Activated CD4-positive, alpha-beta T cell treated with anti-CD3 and anti-CD28 coated beads, Interleukin-2, amount 50 U/mL, for 24 hours (primary cell): Measurements from ENCODE around the gene CELF5.
"Not testable (repeated sequence)": the region's sequence is repeated elsewhere in the genome, so short reads cannot be mapped to it uniquely, and the experiment has no call there.

Experiments used
- DNase-seq, 2 donors: peaks; one replicate each; pipeline ENCODE4 v3.0.0-alpha.2; 2020; ENCODE audit warnings: low read depth in 1 of 2, low spot score in 1 of 2

Gene CELF5

GRCh38 chr19:3342246-3342645 is 117.8 kb downstream of the CELF5 start:
- DNase-seq: no peak

- not testable (repeated sequence) for DNase-seq
Measured at GRCh38 chr19:3342962-3343361, 118.5 kb downstream of the CELF5 start.

- DNase-seq: no peak
Measured at GRCh38 chr19:3343619-3344502, 119.4 kb downstream of the CELF5 start.

GRCh38 chr19:3344608-3345598 is 120.4 kb downstream of the CELF5 start:
- no peak for DNase-seq

- DNase-seq: no peak
Measured at GRCh38 chr19:3345850-3346460, 121.5 kb downstream of the CELF5 start.
